ENCODE data around the gene GSC. TPM values are rescaled to one million over a fixed set of nuclear protein-coding genes. Genes with fewer than 3 reads are reported as not detected.

GSC gene
- total and polyA plus RNA-seq, 10 of the 15 experiments (the other 5 are each of a cell fraction or from before 2014, with no cell fraction given): not detected

GRCh38 chr14:94751956-94752355 is 18.0 kb downstream of the GSC start:
- no peak overlapping the region for H3K4me2 ChIP-seq (ENCODE audit: control insufficient read depth, insufficient read depth)
- TF ChIP-seq ETV6 (conservative IDR thresholded peaks at IDR 0.05 in 1 of 2, IDR thresholded peaks at IDR 0.05 in 1 of 2; ENCODE audit: borderline replicate concordance in 1 of 2, low read depth in 1 of 2): no peak
- TF ChIP-seq POLR2AphosphoS2 (IDR thresholded peaks at IDR 0.05; ENCODE audit: low read depth, low read length): no peak
- TF ChIP-seq FOS (IDR thresholded peaks at IDR 0.05; ENCODE audit: borderline replicate concordance, extremely low read depth, insufficient read length): no peak
- TF ChIP-seq EGR1 (IDR thresholded peaks at IDR 0.05; ENCODE audit: borderline replicate concordance in 1 of 2, low read depth in 2 of 2, low read length in 2 of 2): no peak
- no peak for TF ChIP-seq DPF2 (IDR thresholded peaks at IDR 0.05)
- no peak for TF ChIP-seq MTA3 (IDR thresholded peaks at IDR 0.05; ENCODE audit: borderline replicate concordance, low read length)
- no peak for TF ChIP-seq PRDM15 (CRISPR knock-in tag; IDR thresholded peaks at IDR 0.05)
- no peak for TF ChIP-seq ZNF274 (IDR thresholded peaks at IDR 0.05; ENCODE audit: insufficient read depth, insufficient read length)
- TF ChIP-seq RBBP5 (conservative IDR thresholded peaks at IDR 0.05): no peak
- TF ChIP-seq ZNF622 (IDR thresholded peaks at IDR 0.05): no peak
- TF ChIP-seq RFX5 (IDR thresholded peaks at IDR 0.05; ENCODE audit: low read depth, low read length): no peak
- TF ChIP-seq CTCF (IDR thresholded peaks at IDR 0.05 in 2 of 3, conservative IDR thresholded peaks at IDR 0.05 in 1 of 3; ENCODE audit: control insufficient read depth in 2 of 3, extremely low read depth in 1 of 3, insufficient read depth in 1 of 3, low read depth in 3 of 3, low read length in 3 of 3): no peak
- H3K27me3 ChIP-seq (replicated peaks in 1 of 2; ENCODE audit: control insufficient read depth in 2 of 2, insufficient read depth in 2 of 2, low read length in 1 of 2): no peaks in the 10 kb centered on the region; a peak in 1 of 4 replicates
- no peaks in the 10 kb centered on the region for H3K9me3 ChIP-seq (replicated peaks; ENCODE audit: control insufficient read depth, insufficient read depth, low read length)
- DNase-seq (ENCODE audit: low read depth, low spot score) (no peak), ATAC-seq (no peak), FAIRE-seq (no peak)
- POLR2A ChIA-PET: no interaction called here
- WGBS (ENCODE audit: insufficient coverage, insufficient replicate concordance, low lambda C conversion rate, missing lambda C conversion rate): 0% methylated on average over 4 of the region's 4 CpGs
- in situ Hi-C loops (cut with MboI) (no loop called here), intact Hi-C loops (cut with micrococcal nuclease; ENCODE audit: unreplicated experiment) (no loop called here)
- no peaks in the 10 kb centered on the region for H3K36me3 ChIP-seq (ENCODE audit: control insufficient read depth in 2 of 2, insufficient read depth in 2 of 2, low read length in 1 of 2)
- H4K20me1 ChIP-seq (ENCODE audit: control insufficient read depth, insufficient read depth): no peaks in the 10 kb centered on the region
- no TSS peak for BruUV-seq (replicated peaks)
- no peak overlapping the region for H3K9ac ChIP-seq (ENCODE audit: control insufficient read depth, insufficient read depth, low read length)
- no peak overlapping the region for H2AFZ ChIP-seq (ENCODE audit: control insufficient read depth, low read depth, low read length)
- RAD21 ChIA-PET (ENCODE audit: unreplicated experiment): no interaction called here
- CTCF ChIA-PET: no interaction called here
- H3K4me1 ChIP-seq (ENCODE audit: control insufficient read depth, insufficient read depth, low read length): no peaks in the 10 kb centered on the region
- no peak overlapping the region for H3K4me3 ChIP-seq
- H3K79me2 ChIP-seq (ENCODE audit: control insufficient read depth, insufficient read depth, low read length): no peaks in the 10 kb centered on the region
- SMC1A ChIA-PET (ENCODE audit: uncharacterized antibody, unreplicated experiment): no interaction called here
- no peak overlapping the region for H3K27ac ChIP-seq (ENCODE audit: control insufficient read depth, insufficient read depth)
